Panc1 (cell line): Measurements from ENCODE around the gene GUCD1. TPM values are rescaled to one million over a fixed set of nuclear protein-coding genes. Genes with fewer than 3 reads are reported as not detected.

Experiments
- ATAC-seq: fragments of 200-7000 bp; cut with Tn5 transposase; 2 replicates; pipeline ENCODE4 v1.9.1; 2020; ENCODE audit warnings: mild to moderate bottlenecking, moderate library complexity
- BruUV-seq: library from RNA; stranded (reverse); fragments of 400-500 nt; replicated peaks from 2 replicates; lab custom pipeline; 2021; lab: Mats Ljungman, UMichigan
- CTCF ChIA-PET: fragments of 300-600 bp; sonication (Branson Sonifier 250); formaldehyde crosslinking; loops from one replicate; lab custom pipeline; 2022; ENCODE audit warnings: antibody characterized with exemption; lab: Charles Lee
- POLR2A ChIA-PET: fragments of 300-600 bp; sonication (Branson Sonifier 250); formaldehyde crosslinking; loops from one replicate; lab custom pipeline; 2022; ENCODE audit warnings: antibody characterized with exemption; lab: Charles Lee
- DNase-seq: peaks from one replicate; pipeline ENCODE4 v3.0.0-alpha.2; 2010; ENCODE audit warnings: low read depth, low spot score
- H3K27ac ChIP-seq: 2 replicates; pipeline ENCODE4 v1.5.1; 2011; ENCODE audit warnings: mild to moderate bottlenecking, low read length, inconsistent platforms
- H3K27me3 ChIP-seq: fragments of 200-500 bp; sonication (Bioruptor generic); 2 replicates; pipeline ENCODE4 v1.6.0; 2014; ENCODE audit warnings: low read length, inconsistent platforms; ENCODE audit not compliant: control insufficient read depth, insufficient read depth
- H3K36me3 ChIP-seq: fragments of 200-500 bp; sonication (Bioruptor generic); 2 replicates; pipeline ENCODE4 v1.5.1; 2014; ENCODE audit warnings: inconsistent platforms, mild to moderate bottlenecking, low read length, moderate library complexity; ENCODE audit not compliant: control insufficient read depth, insufficient read depth
- H3K4me1 ChIP-seq: 2 replicates; pipeline ENCODE4 v1.5.1; 2011; ENCODE audit warnings: inconsistent platforms, mild to moderate bottlenecking, low read length, moderate library complexity; ENCODE audit not compliant: control insufficient read depth, insufficient read depth
- H3K4me3 ChIP-seq, 2 experiments: 2 replicates each; pipeline ENCODE4 v1.5.1; 2011 to 2012; ENCODE audit warnings: low read depth in 2 of 2, low read length in 2 of 2, mild to moderate bottlenecking in 2 of 2, inconsistent platforms in 1 of 2, moderate library complexity in 1 of 2
- H3K9me3 ChIP-seq: fragments of 200-500 bp; sonication (Bioruptor generic); 2 replicates; pipeline ENCODE4 v1.5.1; 2014; ENCODE audit warnings: low read depth, mild to moderate bottlenecking, inconsistent platforms, low read length, moderate library complexity; ENCODE audit not compliant: control insufficient read depth, insufficient read depth
- CTCF ChIP-seq: fragments of 450-650 bp; IDR thresholded peaks from 2 replicates; pipeline ENCODE4 v1.5.1; 2017; ENCODE audit warnings: mild to moderate bottlenecking
- POLR2AphosphoS5 ChIP-seq: IDR thresholded peaks from 2 replicates; pipeline ENCODE4 v1.6.1; 2012; ENCODE audit warnings: mild to moderate bottlenecking, low read depth, low read length, moderate library complexity
- REST ChIP-seq, 2 experiments: IDR thresholded peaks; 2 replicates each; pipeline ENCODE4 v1.6.1; 2011 to 2012; ENCODE audit warnings: low read depth in 2 of 2, control low read depth in 1 of 2, low read length in 1 of 2, mild to moderate bottlenecking in 1 of 2, moderate library complexity in 1 of 2; ENCODE audit not compliant: insufficient read depth in 1 of 2
- SIN3A ChIP-seq: IDR thresholded peaks from 2 replicates; pipeline ENCODE4 v1.6.1; 2012; ENCODE audit warnings: low read depth, mild to moderate bottlenecking, low read length, moderate library complexity, borderline replicate concordance; ENCODE audit not compliant: insufficient read depth
- TCF7L2 ChIP-seq: IDR thresholded peaks from 2 replicates; pipeline ENCODE4 v1.6.1; 2011; ENCODE audit warnings: mild to moderate bottlenecking, low read depth, low read length, inconsistent platforms
- in situ Hi-C: cut with HindIII; loops from 2 replicates; pipeline ENCODE4 v1.10.0; 2016; ENCODE audit warnings: low sequenced_read_pairs, low pct_unique_long_range_greater_than_20kb
- intact Hi-C: fragments of 100-400 bp; cut with micrococcal nuclease; formaldehyde crosslinking; loops from one replicate; pipeline ENCODE4 v1.10.0; 2022; ENCODE audit not compliant: unreplicated experiment
- total RNA-seq: library from RNA; stranded (reverse); gene quantifications from one replicate; pipeline ENCODE4 v1.2.1, GENCODE V29; 2021; ENCODE audit not compliant: unreplicated experiment

Gene GUCD1
- total RNA-seq, 1 experiment from 2014 or later: 97.7 TPM

DNA sequence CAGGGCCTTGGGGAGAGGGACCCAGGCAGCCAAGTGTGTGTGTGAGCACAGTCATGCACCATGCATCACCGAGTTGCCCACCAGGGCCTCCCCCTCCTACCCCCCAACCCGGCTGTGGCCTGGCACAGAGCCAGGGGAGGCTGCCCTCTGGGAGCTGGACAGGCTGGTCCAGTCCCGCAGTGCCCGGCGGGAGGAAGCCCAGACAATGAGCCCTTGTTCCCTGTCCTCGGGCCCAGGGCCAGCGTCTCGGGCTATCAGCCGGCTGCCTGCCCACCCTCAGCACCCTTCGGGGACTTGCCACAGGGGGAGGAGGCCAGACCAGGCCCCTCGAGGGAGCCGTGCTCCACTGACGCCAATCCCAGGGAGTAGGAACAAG lies 33.4 kb upstream of the GUCD1 start:
- DNase-seq (no peak), ATAC-seq (no peak)
- no peaks in the 10 kb centered on the region for H3K4me1 ChIP-seq
- H3K9me3 ChIP-seq: no peaks in the 10 kb centered on the region
- H3K36me3 ChIP-seq: no peaks in the 10 kb centered on the region
- H3K27ac ChIP-seq: no peak overlapping the region
- no peaks in the 10 kb centered on the region for H3K27me3 ChIP-seq
- BruUV-seq: no TSS peak
- TF ChIP-seq TCF7L2: no peak
- no peak for TF ChIP-seq REST (IDR thresholded peaks at IDR 0.05; ENCODE audit: insufficient read depth in 1 of 2, low read depth in 2 of 2, low read length in 1 of 2)
- TF ChIP-seq CTCF: no peak
- TF ChIP-seq POLR2AphosphoS5: no peak
- TF ChIP-seq SIN3A: no peak
- no peak overlapping the region for H3K4me3 ChIP-seq
- ChIA-PET CTCF (no interaction called here), POLR2A (no interaction called here)
- intact Hi-C loops: no loop called here
- in situ Hi-C loops: no loop called here

DNA sequence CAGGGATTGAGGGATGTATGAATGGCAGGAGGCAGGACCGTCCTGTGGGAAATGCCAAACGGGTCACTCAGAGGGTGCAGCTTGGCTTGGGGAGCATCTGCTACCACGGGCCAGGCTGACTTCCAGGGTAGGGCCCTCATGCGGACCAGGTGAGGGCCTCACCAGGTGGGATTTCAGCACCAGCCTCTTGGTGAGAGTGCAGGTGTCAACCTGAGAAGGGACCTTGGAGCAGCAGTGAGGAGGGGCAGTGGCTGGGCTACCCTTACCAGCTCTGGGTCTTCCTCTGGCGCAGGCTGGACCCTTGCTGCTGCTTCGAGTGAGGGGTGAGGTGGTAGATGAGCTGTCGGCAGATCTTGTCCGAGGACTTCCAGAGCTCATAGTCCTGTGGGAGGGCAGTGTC lies 33.0 kb upstream of the GUCD1 start:
- no peak for ATAC-seq
- no peak overlapping the region for H3K27ac ChIP-seq
- H3K27me3 ChIP-seq: no peaks in the 10 kb centered on the region
- in situ Hi-C loops: no loop called here
- TF ChIP-seq POLR2AphosphoS5: no peak
- TF ChIP-seq SIN3A: no peak
- TF ChIP-seq REST (IDR thresholded peaks at IDR 0.05; ENCODE audit: insufficient read depth in 1 of 2, low read depth in 2 of 2, low read length in 1 of 2): no peak
- TF ChIP-seq TCF7L2: no peak
- TF ChIP-seq CTCF: no peak
- POLR2A ChIA-PET: no interaction called here
- no TSS peak for BruUV-seq
- CTCF ChIA-PET: no interaction called here
- DNase-seq: no peak
- no peaks in the 10 kb centered on the region for H3K36me3 ChIP-seq
- intact Hi-C loops: no loop called here
- H3K9me3 ChIP-seq: no peaks in the 10 kb centered on the region
- H3K4me1 ChIP-seq: no peaks in the 10 kb centered on the region
- H3K4me3 ChIP-seq: no peak overlapping the region
